HCT116 (cell line): ENCODE data around the gene VAMP8. TPM values are rescaled to one million over a fixed set of nuclear protein-coding genes. Genes with fewer than 3 reads are reported as not detected.

Experiments
- ATAC-seq: fragments of 200-7000 bp; cut with Tn5 transposase; 2 replicates; pipeline ENCODE4 v1.9.1; 2020; ENCODE audit warnings: mild to moderate bottlenecking, moderate library complexity
- BruUV-seq: library from RNA; stranded (reverse); fragments of 400-500 nt; replicated peaks from 2 replicates; lab custom pipeline; 2021; lab: Mats Ljungman, UMichigan
- CTCF ChIA-PET: fragments of 300-600 bp; sonication (Branson Sonifier 250); formaldehyde crosslinking; loops from one replicate; lab custom pipeline; 2021; ENCODE audit warnings: antibody characterized with exemption; lab: Charles Lee
- POLR2A ChIA-PET: fragments of 300-600, 350-600 bp; sonication (Branson Sonifier 250); formaldehyde crosslinking; loops from one replicate; lab custom pipeline; 2021; ENCODE audit warnings: antibody characterized with exemption; lab: Charles Lee
- RAD21 ChIA-PET, 2 experiments: fragments of 300-600 bp; sonication (Branson Sonifier 250); formaldehyde crosslinking; loops; one replicate each; lab custom pipeline; 2023; ENCODE audit warnings: low total read pairs in 2 of 2; ENCODE audit not compliant: uncharacterized antibody in 2 of 2, unreplicated experiment in 2 of 2, low non-redundant PET in 1 of 2; lab: Charles Lee
- DNase-seq: peaks from one replicate; pipeline ENCODE4 v3.0.0-alpha.2; 2010; ENCODE audit warnings: low read depth, low spot score
- H2AFZ ChIP-seq: fragments of 200-600 bp; shearing (Covaris generic), sonication (generic); 2 replicates; pipeline ENCODE4 v1.6.1; 2017; ENCODE audit warnings: low read depth, mixed run types, mixed read lengths, antibody characterized with exemption, low read length; ENCODE audit not compliant: poor library complexity, severe bottlenecking
- H3K27ac ChIP-seq: 2 replicates; pipeline ENCODE4 v1.5.1; 2012; ENCODE audit warnings: low read depth, low read length
- H3K27me3 ChIP-seq: fragments of 200-600 bp; sonication (generic); 2 replicates; pipeline ENCODE4 v1.6.1; 2016; ENCODE audit warnings: mixed run types, low read length, mixed read lengths; ENCODE audit not compliant: insufficient read depth
- H3K36me3 ChIP-seq, 2 experiments: fragments of 200-500 bp in 1 of 2; fragments of 200-600 bp in 1 of 2; sonication (Bioruptor generic) in 1 of 2; sonication (generic) in 1 of 2; 2 replicates each; pipeline versions ENCODE4 v1.5.1 to v1.6.1; 2014 to 2016; ENCODE audit warnings: low read length in 2 of 2, inconsistent platforms in 1 of 2, mixed read lengths in 1 of 2, mixed run types in 1 of 2; ENCODE audit not compliant: insufficient read depth in 2 of 2, control insufficient read depth in 1 of 2
- H3K4me1 ChIP-seq, 2 experiments: fragments of 200-600 bp in 1 of 2; sonication (generic) in 1 of 2; 2 replicates each; pipeline versions ENCODE4 v1.5.1 to v1.6.1; 2012 to 2017; ENCODE audit warnings: low read length in 2 of 2, inconsistent platforms in 1 of 2, mild to moderate bottlenecking in 1 of 2, mixed read lengths in 1 of 2, mixed run types in 1 of 2, moderate library complexity in 1 of 2; ENCODE audit not compliant: insufficient read depth in 2 of 2, control insufficient read depth in 1 of 2
- H3K4me2 ChIP-seq: fragments of 200-600 bp; sonication (generic); 2 replicates; pipeline ENCODE4 v1.6.1; 2017; ENCODE audit warnings: mixed run types, low read length, mixed read lengths
- H3K4me3 ChIP-seq, 2 experiments: fragments of 200-600 bp in 1 of 2; sonication (generic) in 1 of 2; replicated peaks in 1 of 2; 2 replicates each; pipeline ENCODE4 v1.5.1; 2011 to 2016; ENCODE audit warnings: low read length in 2 of 2, control low read depth in 1 of 2, low read depth in 1 of 2, mild to moderate bottlenecking in 1 of 2, mixed read lengths in 1 of 2, mixed run types in 1 of 2
- H3K79me2 ChIP-seq: fragments of 200-600 bp; sonication (generic); 2 replicates; pipeline ENCODE4 v1.6.1; 2017; ENCODE audit warnings: mild to moderate bottlenecking, mixed run types, low read length, moderate library complexity, mixed read lengths; ENCODE audit not compliant: insufficient read depth
- H3K9ac ChIP-seq: fragments of 200-600 bp; sonication (generic); 2 replicates; pipeline ENCODE4 v1.6.1; 2016; ENCODE audit warnings: low read length, mixed read lengths
- H3K9me2 ChIP-seq: fragments of 200-600 bp; sonication (generic), shearing (Covaris generic); 2 replicates; pipeline ENCODE4 v1.6.1; 2017; ENCODE audit warnings: mixed run types, mild to moderate bottlenecking, moderate library complexity; ENCODE audit not compliant: insufficient read depth
- H3K9me3 ChIP-seq, 2 experiments: fragments of 200-500 bp in 1 of 2; fragments of 200-600 bp in 1 of 2; sonication (Bioruptor generic) in 1 of 2; sonication (generic) in 1 of 2; 2 replicates each; pipeline ENCODE4 v1.6.1; 2014 to 2017; ENCODE audit warnings: low read length in 2 of 2, mixed read lengths in 2 of 2, inconsistent platforms in 1 of 2, low read depth in 1 of 2, mild to moderate bottlenecking in 1 of 2, mixed run types in 1 of 2, moderate library complexity in 1 of 2; ENCODE audit not compliant: control insufficient read depth in 1 of 2, insufficient read depth in 1 of 2
- H4K20me1 ChIP-seq: fragments of 200-600 bp; sonication (generic), shearing (Covaris generic); 2 replicates; pipeline ENCODE4 v1.6.1; 2017; ENCODE audit warnings: mixed run types, mild to moderate bottlenecking, moderate library complexity; ENCODE audit not compliant: insufficient read depth
- CBX3 ChIP-seq: IDR thresholded peaks from 2 replicates; pipeline ENCODE4 v1.6.1; 2012; ENCODE audit warnings: low read depth
- CEBPB ChIP-seq: IDR thresholded peaks from 2 replicates; pipeline ENCODE4 v1.6.1; 2012; ENCODE audit warnings: low read depth
- CTCF ChIP-seq, 3 experiments: fragments of 200-600 bp in 1 of 3; sonication (generic) in 1 of 3; IDR thresholded peaks in 2 of 3; conservative IDR thresholded peaks in 1 of 3; 2 replicates each; pipeline ENCODE4 v1.5.1; 2012 to 2017; ENCODE audit warnings: low read depth in 2 of 3, low read length in 2 of 3, antibody characterized with exemption in 1 of 3, borderline replicate concordance in 1 of 3, control low read depth in 1 of 3, mild to moderate bottlenecking in 1 of 3, mixed read lengths in 1 of 3, mixed run types in 1 of 3, moderate library complexity in 1 of 3; ENCODE audit not compliant: insufficient read depth in 1 of 3
- EGR1 ChIP-seq: IDR thresholded peaks from 2 replicates; pipeline ENCODE4 v1.6.1; 2012; ENCODE audit warnings: low read depth
- ELF1 ChIP-seq: IDR thresholded peaks from 2 replicates; pipeline ENCODE4 v1.6.1; 2012; ENCODE audit warnings: low read depth, borderline replicate concordance
- EZH2 ChIP-seq: fragments of 200-600 bp; sonication (generic); IDR thresholded peaks from 2 replicates; pipeline ENCODE4 v1.6.1; 2017; ENCODE audit warnings: antibody characterized with exemption, mixed run types
- EZH2phosphoT487 ChIP-seq: fragments of 200-600 bp; IDR thresholded peaks from 2 replicates; pipeline ENCODE4 v1.6.1; 2018; ENCODE audit warnings: antibody characterized with exemption, borderline replicate concordance
- FOSL1 ChIP-seq: IDR thresholded peaks from 2 replicates; pipeline ENCODE4 v1.6.1; 2012; ENCODE audit warnings: low read depth
- MAX ChIP-seq: IDR thresholded peaks from 2 replicates; pipeline ENCODE4 v1.6.1; 2012
- POLR2A ChIP-seq: IDR thresholded peaks from 2 replicates; pipeline ENCODE4 v1.7.0; 2011; ENCODE audit warnings: borderline replicate concordance; ENCODE audit not compliant: insufficient read depth, insufficient read length; ENCODE audit errors: extremely low read depth
- POLR2AphosphoS5 ChIP-seq: IDR thresholded peaks from 2 replicates; pipeline ENCODE4 v1.6.1; 2011; ENCODE audit warnings: mild to moderate bottlenecking, low read depth, low read length, moderate library complexity
- RAD21 ChIP-seq: IDR thresholded peaks from 2 replicates; pipeline ENCODE4 v1.6.1; 2012; ENCODE audit warnings: low read depth, mild to moderate bottlenecking
- REST ChIP-seq: IDR thresholded peaks from 2 replicates; pipeline ENCODE4 v1.6.1; 2012; ENCODE audit warnings: low read depth
- SIN3A ChIP-seq: IDR thresholded peaks from 2 replicates; pipeline ENCODE4 v1.6.1; 2012; ENCODE audit warnings: low read depth
- SP1 ChIP-seq: IDR thresholded peaks from 2 replicates; pipeline ENCODE4 v1.6.1; 2012; ENCODE audit warnings: low read depth
- SRF ChIP-seq: IDR thresholded peaks from 2 replicates; pipeline ENCODE4 v1.6.1; 2012; ENCODE audit warnings: low read depth
- YY1 ChIP-seq: IDR thresholded peaks from 2 replicates; pipeline ENCODE4 v1.6.1; 2011; ENCODE audit warnings: low read length, low read depth, moderate library complexity, mild to moderate bottlenecking; ENCODE audit not compliant: insufficient replicate concordance; ENCODE audit errors: extremely low read depth
- ZBTB33 ChIP-seq: IDR thresholded peaks from 2 replicates; pipeline ENCODE4 v1.6.1; 2011; ENCODE audit warnings: mild to moderate bottlenecking, low read length, moderate library complexity; ENCODE audit not compliant: insufficient replicate concordance; ENCODE audit errors: extremely low read depth
- ZFX ChIP-seq: fragments of 450-650 bp; IDR thresholded peaks from 2 replicates; pipeline ENCODE4 v1.6.1; 2017
- ZNF274 ChIP-seq: fragments of 200-500 bp; sonication (Bioruptor generic); IDR thresholded peaks from 2 replicates; pipeline ENCODE4 v1.6.1; 2014; ENCODE audit warnings: mild to moderate bottlenecking, low read depth, low read length, inconsistent platforms
- intact Hi-C: fragments of 100-400 bp; cut with micrococcal nuclease; formaldehyde crosslinking; loops from 2 replicates; pipeline ENCODE4 v1.10.0; 2022
- total RNA-seq: library from RNA; stranded (reverse); gene quantifications from one replicate; pipeline ENCODE4 v1.2.1, GENCODE V29; 2021; ENCODE audit not compliant: unreplicated experiment

Gene VAMP8
- total RNA-seq, 1 experiment from 2014 or later = 52.6 TPM

- ATAC-seq (no peak), DNase-seq (no peak)
- H3K9ac ChIP-seq = no peak overlapping the region
- POLR2A ChIA-PET = interaction anchor here (0.5 to 1.5 kb wide), 2 partner anchors 11 to 25 kb away, joined by 3 to 7 read pairs; partner anchors contain the start of gene USP39
- no peaks in the 10 kb centered on the region for H3K27me3 ChIP-seq
- no peak overlapping the region for H3K27ac ChIP-seq
- H3K4me2 ChIP-seq = no peak overlapping the region
- RAD21 ChIA-PET = no interaction called here
- intact Hi-C loops = no loop called here
- no peak overlapping the region for H3K4me3 ChIP-seq
- no peaks in the 10 kb centered on the region for H4K20me1 ChIP-seq
- CTCF ChIA-PET = no interaction called here
- no peaks in the 10 kb centered on the region for H3K9me3 ChIP-seq
- no peaks in the 10 kb centered on the region for H3K36me3 ChIP-seq
- TF ChIP-seq ZNF274 (no peak), SP1 (no peak), POLR2AphosphoS5 (no peak), CBX3 (no peak), MAX (no peak), CTCF (IDR thresholded peaks at IDR 0.05 in 2 of 3, conservative IDR thresholded peaks at IDR 0.05 in 1 of 3; ENCODE audit: borderline replicate concordance in 1 of 3, insufficient read depth in 1 of 3, low read depth in 2 of 3, low read length in 2 of 3) (no peak), FOSL1 (no peak), EGR1 (no peak), REST (no peak), YY1 (no peak), ZBTB33 (no peak), EZH2 (no peak), RAD21 (no peak), CEBPB (no peak), POLR2A (no peak), SIN3A (no peak), ELF1 (no peak), SRF (no peak), EZH2phosphoT487 (no peak), ZFX (no peak)
- BruUV-seq = no TSS peak
- H3K4me1 ChIP-seq = peaks cover 9 to 25% of the 10 kb centered on the region in 2 experiments
- H2AFZ ChIP-seq = no peak overlapping the region
- H3K9me2 ChIP-seq = no peaks in the 10 kb centered on the region
- H3K79me2 ChIP-seq = peaks cover 4% of the 10 kb centered on the region
Observed at GRCh38 chr2:85590950-85591349, 13.6 kb downstream of the VAMP8 start.
